Measurements from ENCODE around the gene C16orf54.
"Not testable (repeated sequence)": the region's sequence is repeated elsewhere in the genome, so short reads cannot be mapped to it uniquely, and the experiment has no call there.

The C16orf54 gene

DNA sequence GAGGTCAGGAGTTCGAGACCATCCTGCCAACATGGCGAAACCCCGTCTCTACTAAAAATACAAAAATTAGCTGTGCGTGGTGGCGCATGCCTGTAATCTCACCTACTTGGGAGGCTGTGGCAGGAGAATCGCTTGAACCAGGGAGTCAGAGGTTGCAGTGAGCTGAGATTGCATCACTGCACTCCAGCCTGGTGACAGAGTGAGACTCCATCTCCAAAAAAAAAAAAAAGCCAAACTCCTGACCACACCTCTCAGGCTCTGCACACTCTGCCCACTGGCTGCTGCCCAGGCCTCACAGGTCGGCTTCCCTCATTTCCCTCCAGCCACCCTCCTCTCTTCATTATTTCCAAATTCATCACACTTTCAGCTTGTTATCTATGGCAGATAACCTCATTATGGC, 26.5 kb upstream of the C16orf54 start:
- H3K27ac ChIP-seq (ENCODE audit: extremely low read depth, low read depth, low read length); CTCF ChIA-PET: not testable (repeated sequence)
- POLR2A ChIA-PET, result interaction anchor here (0.6 to 1.5 kb wide), 3 partner anchors 16 to 153 kb away, joined by 3 to 10 read pairs (median 4); partner anchors contain the start of gene KIF22

DNA sequence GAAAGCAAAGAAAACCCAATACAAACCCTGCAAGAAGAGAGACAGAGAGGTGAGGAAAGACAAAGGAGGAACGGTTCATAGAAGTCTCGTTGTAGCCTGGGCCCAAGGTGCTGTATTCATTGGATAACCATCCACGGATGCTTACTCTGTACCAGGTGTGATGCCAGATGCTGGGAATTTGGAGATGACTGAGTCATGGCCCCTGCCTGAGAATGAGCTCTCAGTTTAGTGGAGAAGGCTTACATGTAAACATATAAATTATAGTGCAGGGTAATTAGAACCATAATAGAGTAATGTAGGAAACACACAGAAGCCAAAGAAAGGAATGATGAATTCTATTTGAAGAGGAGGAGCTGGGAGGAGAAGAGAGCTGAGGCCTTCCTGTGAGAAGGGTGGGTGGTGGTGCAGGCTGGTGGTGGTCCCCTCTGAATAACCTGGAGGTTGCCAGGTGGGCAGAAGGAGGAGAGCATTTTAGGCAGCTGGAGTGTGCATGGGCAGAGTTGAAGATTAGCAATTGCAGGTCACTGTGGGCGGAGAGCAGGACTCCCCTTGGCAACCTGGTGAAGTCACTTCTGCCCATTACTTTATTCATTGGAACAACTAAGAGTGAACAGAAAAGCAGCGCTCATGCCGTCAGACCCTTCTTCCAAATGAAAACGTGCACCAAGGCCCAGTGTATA, 24.6 kb upstream of the C16orf54 start:
- ChIA-PET POLR2A (interaction anchor here (1.0 kb wide), 1 partner anchor 34 kb away, joined by 4 read pairs; no protein-coding TSS in a partner anchor), CTCF (interaction anchor here (0.9 kb wide), 1 partner anchor 20 kb away, joined by 6 read pairs; no protein-coding TSS in a partner anchor)
- TF ChIP-seq, protein P1, sequence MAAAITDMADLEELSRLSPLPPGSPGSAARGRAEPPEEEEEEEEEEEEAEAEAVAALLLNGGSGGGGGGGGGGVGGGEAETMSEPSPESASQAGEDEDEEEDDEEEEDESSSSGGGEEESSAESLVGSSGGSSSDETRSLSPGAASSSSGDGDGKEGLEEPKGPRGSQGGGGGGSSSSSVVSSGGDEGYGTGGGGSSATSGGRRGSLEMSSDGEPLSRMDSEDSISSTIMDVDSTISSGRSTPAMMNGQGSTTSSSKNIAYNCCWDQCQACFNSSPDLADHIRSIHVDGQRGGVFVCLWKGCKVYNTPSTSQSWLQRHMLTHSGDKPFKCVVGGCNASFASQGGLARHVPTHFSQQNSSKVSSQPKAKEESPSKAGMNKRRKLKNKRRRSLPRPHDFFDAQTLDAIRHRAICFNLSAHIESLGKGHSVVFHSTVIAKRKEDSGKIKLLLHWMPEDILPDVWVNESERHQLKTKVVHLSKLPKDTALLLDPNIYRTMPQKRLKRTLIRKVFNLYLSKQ (tag by site-specific recombination; IDR thresholded peaks at IDR 0.05; ENCODE audit: borderline replicate concordance), result no peak
- no peak for TF ChIP-seq ZNF768 (tag by site-specific recombination; IDR thresholded peaks at IDR 0.05)
- TF ChIP-seq ZNF214 (tag by site-specific recombination; IDR thresholded peaks at IDR 0.05; ENCODE audit: borderline replicate concordance), result no peak
- no peak for TF ChIP-seq ZNF302 (tag by site-specific recombination; IDR thresholded peaks at IDR 0.05; ENCODE audit: low read depth)
- TF ChIP-seq SP7 (tag by site-specific recombination; IDR thresholded peaks at IDR 0.05), result peak; percentile 90
- TF ChIP-seq, protein P2, sequence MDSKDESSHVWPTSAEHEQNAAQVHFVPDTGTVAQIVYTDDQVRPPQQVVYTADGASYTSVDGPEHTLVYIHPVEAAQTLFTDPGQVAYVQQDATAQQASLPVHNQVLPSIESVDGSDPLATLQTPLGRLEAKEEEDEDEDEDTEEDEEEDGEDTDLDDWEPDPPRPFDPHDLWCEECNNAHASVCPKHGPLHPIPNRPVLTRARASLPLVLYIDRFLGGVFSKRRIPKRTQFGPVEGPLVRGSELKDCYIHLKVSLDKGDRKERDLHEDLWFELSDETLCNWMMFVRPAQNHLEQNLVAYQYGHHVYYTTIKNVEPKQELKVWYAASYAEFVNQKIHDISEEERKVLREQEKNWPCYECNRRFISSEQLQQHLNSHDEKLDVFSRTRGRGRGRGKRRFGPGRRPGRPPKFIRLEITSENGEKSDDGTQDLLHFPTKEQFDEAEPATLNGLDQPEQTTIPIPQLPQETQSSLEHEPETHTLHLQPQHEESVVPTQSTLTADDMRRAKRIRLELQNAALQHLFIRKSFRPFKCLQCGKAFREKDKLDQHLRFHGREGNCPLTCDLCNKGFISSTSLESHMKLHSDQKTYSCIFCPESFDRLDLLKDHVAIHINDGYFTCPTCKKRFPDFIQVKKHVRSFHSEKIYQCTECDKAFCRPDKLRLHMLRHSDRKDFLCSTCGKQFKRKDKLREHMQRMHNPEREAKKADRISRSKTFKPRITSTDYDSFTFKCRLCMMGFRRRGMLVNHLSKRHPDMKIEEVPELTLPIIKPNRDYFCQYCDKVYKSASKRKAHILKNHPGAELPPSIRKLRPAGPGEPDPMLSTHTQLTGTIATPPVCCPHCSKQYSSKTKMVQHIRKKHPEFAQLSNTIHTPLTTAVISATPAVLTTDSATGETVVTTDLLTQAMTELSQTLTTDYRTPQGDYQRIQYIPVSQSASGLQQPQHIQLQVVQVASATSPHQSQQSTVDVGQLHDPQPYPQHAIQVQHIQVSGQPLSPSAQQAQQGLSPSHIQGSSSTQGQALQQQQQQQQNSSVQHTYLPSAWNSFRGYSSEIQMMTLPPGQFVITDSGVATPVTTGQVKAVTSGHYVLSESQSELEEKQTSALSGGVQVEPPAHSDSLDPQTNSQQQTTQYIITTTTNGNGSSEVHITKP (tag by site-specific recombination; IDR thresholded peaks at IDR 0.05), result 0 out of 2 replicates have a peak, but pooled peaks have one; percentile 9
- TF ChIP-seq ZFP3 (tag by site-specific recombination; IDR thresholded peaks at IDR 0.05; ENCODE audit: low read depth), result no peak
- TF ChIP-seq, protein P3, sequence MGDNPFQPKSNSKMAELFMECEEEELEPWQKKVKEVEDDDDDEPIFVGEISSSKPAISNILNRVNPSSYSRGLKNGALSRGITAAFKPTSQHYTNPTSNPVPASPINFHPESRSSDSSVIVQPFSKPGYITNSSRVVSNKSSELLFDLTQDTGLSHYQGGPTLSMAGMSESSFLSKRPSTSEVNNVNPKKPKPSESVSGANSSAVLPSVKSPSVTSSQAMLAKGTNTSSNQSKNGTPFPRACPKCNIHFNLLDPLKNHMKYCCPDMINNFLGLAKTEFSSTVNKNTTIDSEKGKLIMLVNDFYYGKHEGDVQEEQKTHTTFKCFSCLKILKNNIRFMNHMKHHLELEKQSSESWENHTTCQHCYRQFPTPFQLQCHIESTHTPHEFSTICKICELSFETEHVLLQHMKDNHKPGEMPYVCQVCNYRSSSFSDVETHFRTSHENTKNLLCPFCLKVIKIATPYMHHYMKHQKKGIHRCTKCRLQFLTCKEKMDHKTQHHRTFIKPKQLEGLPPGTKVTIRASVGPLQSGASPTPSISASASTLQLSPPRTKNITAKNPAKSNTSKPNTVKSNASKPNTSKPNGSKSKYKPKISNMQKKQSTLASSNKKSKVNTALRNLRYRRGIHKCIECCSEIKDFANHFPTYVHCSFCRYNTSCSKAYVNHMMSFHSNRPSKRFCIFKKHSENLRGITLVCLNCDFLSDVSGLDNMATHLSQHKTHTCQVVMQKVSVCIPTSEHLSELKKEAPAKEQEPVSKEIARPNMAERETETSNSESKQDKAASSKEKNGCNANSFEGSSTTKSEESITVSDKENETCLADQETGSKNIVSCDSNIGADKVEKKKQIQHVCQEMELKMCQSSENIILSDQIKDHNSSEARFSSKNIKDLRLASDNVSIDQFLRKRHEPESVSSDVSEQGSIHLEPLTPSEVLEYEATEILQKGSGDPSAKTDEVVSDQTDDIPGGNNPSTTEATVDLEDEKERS (tag by site-specific recombination; IDR thresholded peaks at IDR 0.05), result no peak
- TF ChIP-seq ZNF48 (tag by site-specific recombination; IDR thresholded peaks at IDR 0.05), result no peak
- TF ChIP-seq EGR2 (tag by site-specific recombination; IDR thresholded peaks at IDR 0.05; ENCODE audit: low read depth), result peak; percentile 95
- TF ChIP-seq ZBTB17 (tag by site-specific recombination; IDR thresholded peaks at IDR 0.05), result peak; percentile 28; the same call in 1 of the 2 replicates
- peak; percentile 86 for TF ChIP-seq ZFHX2 (tag by site-specific recombination; conservative IDR thresholded peaks at IDR 0.05)
- TF ChIP-seq ZNF2 (tag by site-specific recombination; IDR thresholded peaks at IDR 0.05), result no peak
- TF ChIP-seq ZNF621 (tag by site-specific recombination; IDR thresholded peaks at IDR 0.05), result no peak
- TF ChIP-seq ZFP41 (tag by site-specific recombination; IDR thresholded peaks at IDR 0.05; ENCODE audit: borderline replicate concordance), result no peak
- 0 out of 2 replicates have a peak, but pooled peaks have one; percentile 14 for TF ChIP-seq OSR2 (tag by site-specific recombination; IDR thresholded peaks at IDR 0.05)

More for the DNA sequence above, 26.5 kb upstream of the C16orf54 start:
- TF ChIP-seq ZNF600 (tag by site-specific recombination; IDR thresholded peaks at IDR 0.05) (peak; percentile 47; the same call in 1 of the 2 replicates), ZBTB17 (tag by site-specific recombination; IDR thresholded peaks at IDR 0.05) (peak; percentile 48; the same call in 1 of the 2 replicates)
- H3K9me3 ChIP-seq (ENCODE audit: control insufficient read depth, insufficient read depth, low read depth, low read length); H3K36me3 ChIP-seq (ENCODE audit: control insufficient read depth in 2 of 2, insufficient read depth in 1 of 2, low read length in 2 of 2); H3K4me1 ChIP-seq (ENCODE audit: control insufficient read depth, insufficient read depth, low read length); H3K4me3 ChIP-seq (ENCODE audit: low read depth, low read length): not testable (repeated sequence)

More for the DNA sequence above, 24.6 kb upstream of the C16orf54 start:
- Histone ChIP-seq H3K4me3 (ENCODE audit: low read depth, low read length) (no peak overlapping the region), H3K4me1 (ENCODE audit: control insufficient read depth, insufficient read depth, low read length) (no peaks in the 10 kb centered on the region), H3K27ac (ENCODE audit: extremely low read depth, low read depth, low read length) (no peak overlapping the region), H3K36me3 (ENCODE audit: control insufficient read depth in 2 of 2, insufficient read depth in 1 of 2, low read length in 2 of 2) (no peaks in the 10 kb centered on the region), H3K9me3 (ENCODE audit: control insufficient read depth, insufficient read depth, low read depth, low read length) (no peaks in the 10 kb centered on the region)

Measured in HEK293 (cell line).